ENCODE data around the gene NALF2.

The NALF2 gene

GRCh38 chrX:69510137-69510715 lies 6.1 kb downstream of the NALF2 start:
- no peak overlapping the region for H3K56ac ChIP-seq (ENCODE audit: low read length)
- H4K5ac ChIP-seq (ENCODE audit: low read length), result no peak overlapping the region
- WGBS (ENCODE audit: extremely low coverage, insufficient coverage, low lambda C conversion rate), result no CpG with 5 or more reads among the region's 6 CpGs
- DNase-seq, result no peak
- H4K8ac ChIP-seq (ENCODE audit: low read depth, low read length), result no peak overlapping the region
- no peak overlapping the region for H3K4ac ChIP-seq (ENCODE audit: low read depth, low read length)
- no peak overlapping the region for H3K18ac ChIP-seq (ENCODE audit: low read length)
- H2BK120ac ChIP-seq (ENCODE audit: low read depth, low read length), result no peak overlapping the region
- no peak overlapping the region for H3K9ac ChIP-seq (ENCODE audit: low read length)
- no peak overlapping the region for H2BK5ac ChIP-seq (ENCODE audit: low read length)
- H3K27me3 ChIP-seq (ENCODE audit: insufficient read depth, low read length, poor library complexity), result no peaks in the 10 kb centered on the region
- no peak overlapping the region for H2AK5ac ChIP-seq (ENCODE audit: low read length)
- no peak overlapping the region for H3K27ac ChIP-seq (ENCODE audit: low read depth, low read length)
- H3K79me2 ChIP-seq (ENCODE audit: control insufficient read depth, insufficient read depth, low read length), result no peaks in the 10 kb centered on the region
- no peak overlapping the region for H3K4me3 ChIP-seq (ENCODE audit: low read length)
- H3K79me1 ChIP-seq (ENCODE audit: low read length), result no peaks in the 10 kb centered on the region
- H3K4me1 ChIP-seq (ENCODE audit: control insufficient read depth, low read depth, low read length), result no peaks in the 10 kb centered on the region
- H2BK15ac ChIP-seq (replicated peaks; ENCODE audit: low read depth), result no peak overlapping the region
- H3K36me3 ChIP-seq (ENCODE audit: control insufficient read depth, insufficient read depth, low read length), result no peaks in the 10 kb centered on the region
- no peak overlapping the region for H3K4me2 ChIP-seq (ENCODE audit: low read length)
- H3K23ac ChIP-seq (ENCODE audit: low read length), result no peak overlapping the region

DNA sequence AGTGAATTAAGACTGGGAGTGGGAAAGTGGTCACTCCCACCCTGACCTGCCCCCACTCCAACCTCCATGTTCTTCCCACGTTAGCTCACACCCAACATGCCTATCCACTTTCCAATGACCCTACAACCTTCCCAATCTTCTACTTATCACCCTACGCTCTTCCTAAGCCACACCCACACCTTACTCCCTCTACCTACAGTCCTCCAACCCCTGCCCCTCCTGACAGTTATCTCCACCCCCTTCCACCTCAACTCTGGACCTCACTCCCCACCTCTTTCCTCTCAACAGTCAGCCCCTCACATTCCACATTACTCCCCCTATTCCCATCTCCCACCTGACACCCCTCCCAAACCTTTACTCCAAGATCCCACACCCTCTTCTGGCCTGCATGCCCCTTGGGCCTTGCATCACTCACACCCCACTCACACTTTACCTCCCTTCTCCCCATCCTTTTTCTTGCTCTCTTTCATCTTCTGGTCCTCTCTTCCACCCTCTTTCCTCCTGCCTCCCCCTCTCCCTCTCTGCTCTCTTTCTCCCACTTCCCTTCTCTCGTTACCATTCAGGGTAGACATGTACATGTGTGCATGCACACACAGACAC lies 6.9 kb downstream of the NALF2 start:
- DNase-seq, result no peak
- no peak overlapping the region for H4K5ac ChIP-seq (ENCODE audit: low read length)
- no peak overlapping the region for H2BK120ac ChIP-seq (ENCODE audit: low read depth, low read length)
- H3K27ac ChIP-seq (ENCODE audit: low read depth, low read length), result no peak overlapping the region
- no peak overlapping the region for H3K23ac ChIP-seq (ENCODE audit: low read length)
- H3K27me3 ChIP-seq (ENCODE audit: insufficient read depth, low read length, poor library complexity), result no peaks in the 10 kb centered on the region
- H4K8ac ChIP-seq (ENCODE audit: low read depth, low read length), result no peak overlapping the region
- H3K4me2 ChIP-seq (ENCODE audit: low read length), result no peak overlapping the region
- no peak overlapping the region for H2BK15ac ChIP-seq (replicated peaks; ENCODE audit: low read depth)
- no peak overlapping the region for H2AK5ac ChIP-seq (ENCODE audit: low read length)
- no peaks in the 10 kb centered on the region for H3K79me2 ChIP-seq (ENCODE audit: control insufficient read depth, insufficient read depth, low read length)
- H3K4me1 ChIP-seq (ENCODE audit: control insufficient read depth, low read depth, low read length), result no peaks in the 10 kb centered on the region
- no peak overlapping the region for H3K18ac ChIP-seq (ENCODE audit: low read length)
- no peak overlapping the region for H2BK5ac ChIP-seq (ENCODE audit: low read length)
- no peak overlapping the region for H3K4me3 ChIP-seq (ENCODE audit: low read length)
- H3K79me1 ChIP-seq (ENCODE audit: low read length), result no peaks in the 10 kb centered on the region
- no peaks in the 10 kb centered on the region for H3K36me3 ChIP-seq (ENCODE audit: control insufficient read depth, insufficient read depth, low read length)
- 100% methylated on average over 1 of the region's 3 CpGs for WGBS (ENCODE audit: extremely low coverage, insufficient coverage, low lambda C conversion rate)
- no peak overlapping the region for H3K9ac ChIP-seq (ENCODE audit: low read length)
- H3K4ac ChIP-seq (ENCODE audit: low read depth, low read length), result no peak overlapping the region
- H3K56ac ChIP-seq (ENCODE audit: low read length), result no peak overlapping the region

DNA sequence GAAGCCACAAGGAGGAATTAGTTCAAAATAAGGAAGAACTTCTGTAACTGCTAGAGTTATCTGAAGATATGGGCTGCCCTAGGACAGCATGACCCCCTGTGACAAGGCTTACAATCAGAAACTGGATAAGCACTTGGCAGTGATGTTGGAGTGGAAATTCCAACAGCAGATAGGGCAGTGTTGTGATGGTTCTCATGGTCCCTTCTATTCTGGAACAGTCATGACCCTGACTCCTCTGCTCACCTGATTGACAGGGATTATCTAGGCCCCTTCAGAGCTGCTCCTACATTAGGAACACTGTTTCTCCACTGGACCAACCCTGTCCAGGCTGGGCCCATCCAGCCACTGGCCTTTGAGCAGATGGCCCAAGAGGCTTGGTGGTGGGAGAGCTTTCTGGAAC lies 17.9 kb downstream of the NALF2 start:
- H3K9ac ChIP-seq (ENCODE audit: low read length), result no peak overlapping the region

DNA sequence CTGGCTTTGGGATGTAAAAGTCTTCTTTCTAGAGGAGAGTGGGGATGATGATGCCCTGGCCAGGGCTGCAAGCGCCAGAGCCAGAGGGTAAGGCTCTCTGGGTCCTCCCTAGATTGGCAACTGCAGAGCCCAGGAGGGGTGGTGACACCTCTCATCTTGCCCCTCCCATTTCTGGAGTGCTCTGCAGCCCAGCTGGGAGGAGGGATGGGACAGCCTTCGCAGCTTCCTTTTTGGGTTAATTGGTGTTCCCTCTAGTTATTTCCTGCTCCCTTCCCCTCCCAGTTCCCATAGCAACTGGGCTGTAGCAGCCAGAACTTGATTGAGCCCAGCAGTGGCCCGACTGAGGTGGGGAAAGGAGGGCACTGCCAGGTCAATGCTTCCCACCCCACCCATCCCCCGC lies 19.2 kb downstream of the NALF2 start:
- no peak overlapping the region for H3K56ac ChIP-seq (ENCODE audit: low read length)
- no peak overlapping the region for H3K18ac ChIP-seq (ENCODE audit: low read length)
- no peak overlapping the region for H3K4me2 ChIP-seq (ENCODE audit: low read length)
- no peaks in the 10 kb centered on the region for H3K4me1 ChIP-seq (ENCODE audit: control insufficient read depth, low read depth, low read length)
- no CpG with 5 or more reads among the region's 4 CpGs for WGBS (ENCODE audit: extremely low coverage, insufficient coverage, low lambda C conversion rate)
- no peak overlapping the region for H3K9ac ChIP-seq (ENCODE audit: low read length)
- H4K8ac ChIP-seq (ENCODE audit: low read depth, low read length), result no peak overlapping the region
- no peak overlapping the region for H4K5ac ChIP-seq (ENCODE audit: low read length)
- no peak overlapping the region for H2BK15ac ChIP-seq (replicated peaks; ENCODE audit: low read depth)
- no peak overlapping the region for H3K4me3 ChIP-seq (ENCODE audit: low read length)
- H3K79me1 ChIP-seq (ENCODE audit: low read length), result no peaks in the 10 kb centered on the region
- no peaks in the 10 kb centered on the region for H3K36me3 ChIP-seq (ENCODE audit: control insufficient read depth, insufficient read depth, low read length)
- no peak overlapping the region for H3K4ac ChIP-seq (ENCODE audit: low read depth, low read length)
- DNase-seq, result peak; percentile 50
- no peak overlapping the region for H2AK5ac ChIP-seq (ENCODE audit: low read length)
- no peak overlapping the region for H3K27ac ChIP-seq (ENCODE audit: low read depth, low read length)
- H3K27me3 ChIP-seq (ENCODE audit: insufficient read depth, low read length, poor library complexity), result no peaks in the 10 kb centered on the region
- no peak overlapping the region for H2BK5ac ChIP-seq (ENCODE audit: low read length)
- H3K79me2 ChIP-seq (ENCODE audit: control insufficient read depth, insufficient read depth, low read length), result no peaks in the 10 kb centered on the region
- no peak overlapping the region for H3K23ac ChIP-seq (ENCODE audit: low read length)
- H2BK120ac ChIP-seq (ENCODE audit: low read depth, low read length), result no peak overlapping the region

More for the DNA sequence above, 17.9 kb downstream of the NALF2 start:
- Histone ChIP-seq H3K27ac (ENCODE audit: low read depth, low read length) (no peak overlapping the region), H3K18ac (ENCODE audit: low read length) (no peak overlapping the region), H4K8ac (ENCODE audit: low read depth, low read length) (no peak overlapping the region), H3K23ac (ENCODE audit: low read length) (no peak overlapping the region), H3K27me3 (ENCODE audit: insufficient read depth, low read length, poor library complexity) (no peaks in the 10 kb centered on the region), H3K79me1 (ENCODE audit: low read length) (no peaks in the 10 kb centered on the region), H4K5ac (ENCODE audit: low read length) (no peak overlapping the region), H2AK5ac (ENCODE audit: low read length) (no peak overlapping the region), H3K36me3 (ENCODE audit: control insufficient read depth, insufficient read depth, low read length) (no peaks in the 10 kb centered on the region), H2BK120ac (ENCODE audit: low read depth, low read length) (no peak overlapping the region), H3K4me1 (ENCODE audit: control insufficient read depth, low read depth, low read length) (no peaks in the 10 kb centered on the region), H3K79me2 (ENCODE audit: control insufficient read depth, insufficient read depth, low read length) (no peaks in the 10 kb centered on the region), H3K56ac (ENCODE audit: low read length) (no peak overlapping the region), H3K4ac (ENCODE audit: low read depth, low read length) (no peak overlapping the region), H3K4me3 (ENCODE audit: low read length) (no peak overlapping the region), H3K4me2 (ENCODE audit: low read length) (no peak overlapping the region), H2BK5ac (ENCODE audit: low read length) (no peak overlapping the region), H2BK15ac (replicated peaks; ENCODE audit: low read depth) (no peak overlapping the region)
- DNase-seq, result no peak

GRCh38 chrX:69524781-69525363 lies 20.7 kb downstream of the NALF2 start:
- Histone ChIP-seq H3K27ac (ENCODE audit: low read depth, low read length) (no peak overlapping the region), H3K23ac (ENCODE audit: low read length) (no peak overlapping the region), H3K18ac (ENCODE audit: low read length) (no peak overlapping the region), H3K4me1 (ENCODE audit: control insufficient read depth, low read depth, low read length) (no peaks in the 10 kb centered on the region), H4K5ac (ENCODE audit: low read length) (no peak overlapping the region), H2AK5ac (ENCODE audit: low read length) (no peak overlapping the region), H4K8ac (ENCODE audit: low read depth, low read length) (no peak overlapping the region), H2BK15ac (replicated peaks; ENCODE audit: low read depth) (no peak overlapping the region), H3K4me3 (ENCODE audit: low read length) (no peak overlapping the region), H3K79me1 (ENCODE audit: low read length) (no peaks in the 10 kb centered on the region), H3K27me3 (ENCODE audit: insufficient read depth, low read length, poor library complexity) (no peaks in the 10 kb centered on the region), H2BK120ac (ENCODE audit: low read depth, low read length) (no peak overlapping the region), H3K79me2 (ENCODE audit: control insufficient read depth, insufficient read depth, low read length) (no peaks in the 10 kb centered on the region), H2BK5ac (ENCODE audit: low read length) (no peak overlapping the region), H3K56ac (ENCODE audit: low read length) (no peak overlapping the region), H3K9ac (ENCODE audit: low read length) (no peak overlapping the region), H3K4ac (ENCODE audit: low read depth, low read length) (no peak overlapping the region), H3K4me2 (ENCODE audit: low read length) (no peak overlapping the region), H3K36me3 (ENCODE audit: control insufficient read depth, insufficient read depth, low read length) (no peaks in the 10 kb centered on the region)
- WGBS (ENCODE audit: extremely low coverage, insufficient coverage, low lambda C conversion rate), result no CpG with 5 or more reads among the region's 7 CpGs
- DNase-seq, result no peak

- H3K56ac ChIP-seq (ENCODE audit: low read length), result no peak overlapping the region
- H2BK5ac ChIP-seq (ENCODE audit: low read length), result no peak overlapping the region
- no peak overlapping the region for H2BK120ac ChIP-seq (ENCODE audit: low read depth, low read length)
- no peaks in the 10 kb centered on the region for H3K27me3 ChIP-seq (ENCODE audit: insufficient read depth, low read length, poor library complexity)
- H3K9ac ChIP-seq (ENCODE audit: low read length), result no peak overlapping the region
- no peak overlapping the region for H3K27ac ChIP-seq (ENCODE audit: low read depth, low read length)
- no peaks in the 10 kb centered on the region for H3K36me3 ChIP-seq (ENCODE audit: control insufficient read depth, insufficient read depth, low read length)
- DNase-seq, result no peak
- no peak overlapping the region for H3K4me2 ChIP-seq (ENCODE audit: low read length)
- no peak overlapping the region for H2AK5ac ChIP-seq (ENCODE audit: low read length)
- WGBS (ENCODE audit: extremely low coverage, insufficient coverage, low lambda C conversion rate), result no CpG with 5 or more reads among the region's 7 CpGs
- no peak overlapping the region for H3K18ac ChIP-seq (ENCODE audit: low read length)
- H3K23ac ChIP-seq (ENCODE audit: low read length), result no peak overlapping the region
- H2BK15ac ChIP-seq (replicated peaks; ENCODE audit: low read depth), result no peak overlapping the region
- H3K4ac ChIP-seq (ENCODE audit: low read depth, low read length), result no peak overlapping the region
- H4K5ac ChIP-seq (ENCODE audit: low read length), result no peak overlapping the region
- H4K8ac ChIP-seq (ENCODE audit: low read depth, low read length), result no peak overlapping the region
- no peaks in the 10 kb centered on the region for H3K4me1 ChIP-seq (ENCODE audit: control insufficient read depth, low read depth, low read length)
- no peak overlapping the region for H3K4me3 ChIP-seq (ENCODE audit: low read length)
- H3K79me1 ChIP-seq (ENCODE audit: low read length), result no peaks in the 10 kb centered on the region
- no peaks in the 10 kb centered on the region for H3K79me2 ChIP-seq (ENCODE audit: control insufficient read depth, insufficient read depth, low read length)
Observed at GRCh38 chrX:69530306-69530705, 26.2 kb downstream of the NALF2 start.

Measured in mesendoderm (in vitro differentiated cells).